Measurements from ENCODE around the gene NCOA4. TPM values are rescaled to one million over a fixed set of nuclear protein-coding genes. Genes with fewer than 3 reads are reported as not detected.

The NCOA4 gene
- total RNA-seq, 1 donor = 265 TPM

Other genes starting within 250 kb of the NCOA4 start
- 4.2 TPM for gene AGAP4, start 183.1 kb downstream of the NCOA4 start, total RNA-seq
- gene TIMM23, start 58.1 kb downstream of the NCOA4 start, total RNA-seq = 39.8 TPM
- not detected for gene MSMB, start 15.6 kb upstream of the NCOA4 start, total RNA-seq